Measurements from ENCODE around the gene PCNT. TPM values are rescaled to one million over a fixed set of nuclear protein-coding genes. Genes with fewer than 3 reads are reported as not detected.

PCNT gene
- total RNA-seq, 2 experiments from 2014 or later = 54.4 to 55.5 TPM

DNA sequence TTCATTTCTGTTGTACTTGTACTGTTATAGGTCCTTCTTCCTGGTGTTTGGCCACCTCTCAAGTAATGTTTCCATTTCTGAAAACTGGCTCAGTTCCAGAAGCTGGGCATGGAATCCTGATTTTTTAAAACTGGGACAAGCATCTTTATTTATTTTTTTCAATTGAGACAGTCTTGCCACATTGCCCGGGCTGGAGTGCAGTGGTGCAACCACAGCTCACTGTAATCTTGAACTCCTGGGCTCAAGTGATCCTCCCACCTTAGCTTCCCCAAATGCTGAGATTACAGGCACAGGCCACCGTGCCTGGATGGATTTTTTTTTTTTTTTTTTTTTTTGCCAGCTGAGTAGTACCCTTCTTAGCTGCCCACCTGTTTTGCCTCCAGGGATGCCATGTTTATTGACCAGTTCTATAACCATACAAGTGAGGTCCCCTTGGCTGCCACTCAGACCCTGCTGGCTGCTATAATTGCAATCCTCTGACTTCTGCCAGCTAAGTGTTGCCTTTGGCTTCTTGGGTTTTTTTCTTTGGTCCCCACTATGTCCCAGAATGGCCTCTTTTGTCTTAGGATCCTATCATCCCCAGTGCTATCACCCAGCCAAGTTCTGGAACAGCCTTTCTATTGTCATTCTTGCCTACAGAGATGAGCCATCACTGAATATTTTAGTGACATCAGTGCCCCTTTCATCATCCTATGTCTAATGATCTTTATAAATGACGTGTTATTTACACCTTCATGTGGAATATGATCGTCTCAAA is 130.9 kb downstream of the PCNT start:
- no peak overlapping the region for H3K27ac Mint-ChIP-seq

DNA sequence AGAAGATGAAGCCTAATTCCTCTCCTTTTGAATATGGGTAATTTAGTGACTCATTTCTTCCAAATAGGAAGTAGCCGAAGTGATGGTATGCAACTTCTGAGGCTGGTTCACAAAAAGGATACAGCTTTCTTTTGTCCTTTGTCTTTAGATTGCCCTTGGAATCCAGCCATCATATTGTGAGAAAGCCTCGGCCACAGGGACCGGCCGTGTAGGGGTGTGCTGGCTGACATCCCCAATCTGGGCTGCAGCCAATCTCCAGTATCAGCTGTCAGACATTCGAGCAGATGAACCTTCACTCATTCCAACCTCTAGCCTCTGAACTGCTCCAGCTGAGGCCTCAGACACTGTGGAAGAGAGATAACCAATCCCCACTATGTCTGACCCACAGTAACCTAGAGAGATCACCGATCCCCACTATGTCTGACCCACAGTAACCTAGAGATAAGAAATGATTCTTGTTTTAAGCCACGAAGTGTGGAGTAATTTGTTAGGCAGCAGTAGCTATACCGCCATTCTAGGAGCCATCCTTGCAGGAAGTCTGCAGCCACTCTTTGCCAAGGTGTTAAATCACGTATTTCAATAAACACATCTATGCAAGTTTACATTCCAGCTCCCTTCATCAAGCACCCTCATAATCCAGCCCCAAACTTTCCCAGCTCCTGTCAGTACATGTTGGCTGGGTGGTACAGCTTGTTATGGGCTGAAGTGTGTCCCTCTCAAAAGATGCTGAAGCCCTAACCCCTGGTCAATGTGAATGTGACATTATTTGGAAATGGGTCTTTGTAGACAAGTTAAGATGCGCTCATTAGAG is 131.8 kb downstream of the PCNT start:
- H3K4me1 Mint-ChIP-seq (ENCODE audit: low read depth) = peaks cover 46% of the 10 kb centered on the region
- no peak overlapping the region for H3K27ac ChIP-seq (ENCODE audit: low read depth in 1 of 2, low read length in 2 of 2)
- H3K27ac Mint-ChIP-seq = peak overlapping the region; percentile 90
- no peaks in the 10 kb centered on the region for H3K9me3 Mint-ChIP-seq
- no peaks in the 10 kb centered on the region for H3K27me3 Mint-ChIP-seq
- no peak overlapping the region for H3K4me3 ChIP-seq (ENCODE audit: low read length)
- intact Hi-C loops (cut with DNase I, micrococcal nuclease) = loop anchor here in 1 of 2 experiments (5.0 kb wide), 1 partner anchor 97 kb away; no protein-coding TSS in a partner anchor
- no peak for ATAC-seq (ENCODE audit: poor library complexity)
- H3K27me3 ChIP-seq (ENCODE audit: control insufficient read depth in 1 of 2, insufficient read depth in 2 of 2, low read length in 2 of 2) = no peaks in the 10 kb centered on the region
- no peaks in the 10 kb centered on the region for H3K9me3 ChIP-seq (ENCODE audit: control insufficient read depth in 1 of 2, insufficient read depth in 1 of 2, low read length in 2 of 2)
- H3K36me3 ChIP-seq (ENCODE audit: insufficient read depth, low read length) = peaks cover 12% of the 10 kb centered on the region
- peaks cover 28% of the 10 kb centered on the region for H3K36me3 Mint-ChIP-seq (ENCODE audit: low read depth)
- no peak for DNase-seq
- POLR2A ChIA-PET = no interaction called here
- TF ChIP-seq, protein P1, sequence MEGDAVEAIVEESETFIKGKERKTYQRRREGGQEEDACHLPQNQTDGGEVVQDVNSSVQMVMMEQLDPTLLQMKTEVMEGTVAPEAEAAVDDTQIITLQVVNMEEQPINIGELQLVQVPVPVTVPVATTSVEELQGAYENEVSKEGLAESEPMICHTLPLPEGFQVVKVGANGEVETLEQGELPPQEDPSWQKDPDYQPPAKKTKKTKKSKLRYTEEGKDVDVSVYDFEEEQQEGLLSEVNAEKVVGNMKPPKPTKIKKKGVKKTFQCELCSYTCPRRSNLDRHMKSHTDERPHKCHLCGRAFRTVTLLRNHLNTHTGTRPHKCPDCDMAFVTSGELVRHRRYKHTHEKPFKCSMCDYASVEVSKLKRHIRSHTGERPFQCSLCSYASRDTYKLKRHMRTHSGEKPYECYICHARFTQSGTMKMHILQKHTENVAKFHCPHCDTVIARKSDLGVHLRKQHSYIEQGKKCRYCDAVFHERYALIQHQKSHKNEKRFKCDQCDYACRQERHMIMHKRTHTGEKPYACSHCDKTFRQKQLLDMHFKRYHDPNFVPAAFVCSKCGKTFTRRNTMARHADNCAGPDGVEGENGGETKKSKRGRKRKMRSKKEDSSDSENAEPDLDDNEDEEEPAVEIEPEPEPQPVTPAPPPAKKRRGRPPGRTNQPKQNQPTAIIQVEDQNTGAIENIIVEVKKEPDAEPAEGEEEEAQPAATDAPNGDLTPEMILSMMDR (IDR thresholded peaks at IDR 0.05) = no peak
- peaks cover 32% of the 10 kb centered on the region for H3K4me1 ChIP-seq (ENCODE audit: insufficient read depth, low read length)
- H3K4me3 Mint-ChIP-seq = peak overlapping the region; percentile 90
- CTCF ChIA-PET = no interaction called here

More for the DNA sequence above, 130.9 kb downstream of the PCNT start:
- no peak overlapping the region for H3K27ac ChIP-seq (ENCODE audit: low read depth in 1 of 2, low read length in 2 of 2)
- DNase-seq (no peak), ATAC-seq (ENCODE audit: poor library complexity) (no peak)
- peaks cover 25% of the 10 kb centered on the region for H3K4me1 ChIP-seq (ENCODE audit: insufficient read depth, low read length)
- ChIA-PET CTCF (no interaction called here), POLR2A (no interaction called here)
- intact Hi-C loops (cut with DNase I, micrococcal nuclease) = loop anchor here in 1 of 2 experiments (5.0 kb wide), 1 partner anchor 97 kb away; no protein-coding TSS in a partner anchor
- H3K36me3 ChIP-seq (ENCODE audit: insufficient read depth, low read length) = peaks cover 12% of the 10 kb centered on the region
- no peaks in the 10 kb centered on the region for H3K9me3 ChIP-seq (ENCODE audit: control insufficient read depth in 1 of 2, insufficient read depth in 1 of 2, low read length in 2 of 2)
- peak overlapping the region; percentile 30 for H3K4me3 Mint-ChIP-seq
- peaks cover 26% of the 10 kb centered on the region for H3K36me3 Mint-ChIP-seq (ENCODE audit: low read depth)
- peaks cover 38% of the 10 kb centered on the region for H3K4me1 Mint-ChIP-seq (ENCODE audit: low read depth)
- no peaks in the 10 kb centered on the region for H3K27me3 Mint-ChIP-seq
- H3K4me3 ChIP-seq (ENCODE audit: low read length) = no peak overlapping the region
- H3K9me3 Mint-ChIP-seq = no peaks in the 10 kb centered on the region
- TF ChIP-seq, protein P1 (IDR thresholded peaks at IDR 0.05) = no peak
- no peaks in the 10 kb centered on the region for H3K27me3 ChIP-seq (ENCODE audit: control insufficient read depth in 1 of 2, insufficient read depth in 2 of 2, low read length in 2 of 2)

- intact Hi-C loops (cut with DNase I, micrococcal nuclease) = loop anchor here in 1 of 2 experiments (5.0 kb wide), 1 partner anchor 96 kb away; no protein-coding TSS in a partner anchor
- DNase-seq = no peak
- Mint-ChIP-seq H3K27me3 (no peaks in the 10 kb centered on the region), H3K36me3 (ENCODE audit: low read depth) (peaks cover 28% of the 10 kb centered on the region), H3K27ac (peak overlapping the region; percentile 90), H3K9me3 (no peaks in the 10 kb centered on the region), H3K4me1 (ENCODE audit: low read depth) (peaks cover 52% of the 10 kb centered on the region), H3K4me3 (peak overlapping the region; percentile 90)
- POLR2A ChIA-PET = interaction anchor here (1.4 kb wide), 1 partner anchor 33 kb away, joined by 4 read pairs; no protein-coding TSS in a partner anchor
- peaks cover 35% of the 10 kb centered on the region for H3K4me1 ChIP-seq (ENCODE audit: insufficient read depth, low read length)
- CTCF ChIA-PET = no interaction called here
- H3K4me3 ChIP-seq (ENCODE audit: low read length) = no peak overlapping the region
- H3K9me3 ChIP-seq (ENCODE audit: control insufficient read depth in 1 of 2, insufficient read depth in 1 of 2, low read length in 2 of 2) = no peaks in the 10 kb centered on the region
- TF ChIP-seq, protein P1 (IDR thresholded peaks at IDR 0.05) = no peak
- H3K36me3 ChIP-seq (ENCODE audit: insufficient read depth, low read length) = peaks cover 12% of the 10 kb centered on the region
- H3K27ac ChIP-seq (ENCODE audit: low read depth in 1 of 2, low read length in 2 of 2) = no peak overlapping the region
- ATAC-seq (ENCODE audit: poor library complexity) = no peak
- H3K27me3 ChIP-seq (ENCODE audit: control insufficient read depth in 1 of 2, insufficient read depth in 2 of 2, low read length in 2 of 2) = no peaks in the 10 kb centered on the region
Observed at GRCh38 chr21:46456750-46457149, 132.8 kb downstream of the PCNT start.
